NT2/D1 (cell line): ENCODE data around the gene DCLK1.

Source experiments
- SUZ12 ChIP-seq: IDR thresholded peaks from 2 replicates; pipeline ENCODE4 v1.6.1; 2011; ENCODE audit not compliant: insufficient read length, insufficient read depth; ENCODE audit errors: extremely low read depth
- YY1 ChIP-seq: IDR thresholded peaks from 2 replicates; pipeline ENCODE4 v1.6.1; 2011; ENCODE audit not compliant: insufficient read length, insufficient read depth
- ZNF274 ChIP-seq: IDR thresholded peaks from 2 replicates; pipeline ENCODE4 v1.6.1; 2011; ENCODE audit warnings: mild to moderate bottlenecking, low read depth, low read length

DNA sequence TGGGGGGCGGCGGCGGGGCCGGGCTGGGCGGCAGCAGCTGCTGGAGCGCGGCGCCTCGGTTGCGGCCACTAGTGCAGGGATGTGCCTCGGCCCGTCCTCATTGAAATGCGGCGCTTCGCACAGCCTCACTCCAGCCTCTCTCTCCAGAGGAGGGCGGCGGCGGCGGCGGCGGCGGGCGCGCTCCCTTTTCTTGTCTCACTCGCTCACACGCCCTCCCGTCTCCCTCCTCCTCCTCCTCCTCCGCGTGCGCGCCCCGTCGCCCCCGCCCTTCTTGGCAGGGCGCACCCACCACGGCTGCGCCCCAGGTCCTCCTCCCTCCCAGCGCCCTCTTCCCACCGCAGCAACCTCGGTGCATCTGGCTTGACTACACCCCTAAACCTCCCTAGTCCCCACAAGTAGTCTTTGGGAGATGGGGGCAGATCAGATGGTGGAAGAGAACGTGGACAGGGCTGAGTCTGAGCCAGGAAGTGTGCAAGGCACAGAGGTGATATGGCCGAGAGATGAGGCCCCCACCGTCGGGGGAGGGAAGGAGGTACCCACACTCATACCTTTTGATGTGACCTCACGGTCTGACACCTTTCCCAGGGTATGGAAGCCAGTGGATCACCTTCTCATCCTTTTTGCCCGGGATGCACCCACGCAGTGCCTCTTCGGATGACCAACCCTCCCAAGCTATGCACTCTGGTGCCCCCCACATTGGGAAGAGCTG is at the start of gene DCLK1:
- TF ChIP-seq YY1: no peak
- no peak for TF ChIP-seq SUZ12
- no peak for TF ChIP-seq ZNF274
